ENCODE data around the gene TSEN2.

GRCh38 chr3:12571986-12572385 is 87.7 kb downstream of the TSEN2 start:
- TF ChIP-seq CTCF (IDR thresholded peaks at IDR 0.05) (no peak), POLR2A (IDR thresholded peaks at IDR 0.05) (no peak), EP300 (IDR thresholded peaks at IDR 0.05) (no peak)

Measured in tibial nerve (tissue), 4 donors.